HL-60 (cell line): ENCODE data around the gene CHST11.

ENCODE experiments used
- GABPA ChIP-seq: IDR thresholded peaks from 2 replicates; pipeline ENCODE4 v1.6.1; 2012; ENCODE audit warnings: low read depth
- POLR2AphosphoS5 ChIP-seq: IDR thresholded peaks from 2 replicates; pipeline ENCODE4 v1.6.1; 2012; ENCODE audit warnings: low read depth
- SPI1 ChIP-seq: IDR thresholded peaks from 2 replicates; pipeline ENCODE4 v1.6.1; 2012; ENCODE audit warnings: low read depth, mild to moderate bottlenecking, borderline replicate concordance
- TF ChIP-seq, protein P1 (sequence below): IDR thresholded peaks from one replicate; pipeline ENCODE4 v1.5.1; 2011; ENCODE audit warnings: low read length, control low read depth, inconsistent platforms; ENCODE audit not compliant: insufficient read depth
- TF ChIP-seq, protein P2 (sequence below): IDR thresholded peaks from 2 replicates; pipeline ENCODE4 v1.6.1; 2012; ENCODE audit warnings: low read depth; ENCODE audit not compliant: insufficient replicate concordance

DNA sequence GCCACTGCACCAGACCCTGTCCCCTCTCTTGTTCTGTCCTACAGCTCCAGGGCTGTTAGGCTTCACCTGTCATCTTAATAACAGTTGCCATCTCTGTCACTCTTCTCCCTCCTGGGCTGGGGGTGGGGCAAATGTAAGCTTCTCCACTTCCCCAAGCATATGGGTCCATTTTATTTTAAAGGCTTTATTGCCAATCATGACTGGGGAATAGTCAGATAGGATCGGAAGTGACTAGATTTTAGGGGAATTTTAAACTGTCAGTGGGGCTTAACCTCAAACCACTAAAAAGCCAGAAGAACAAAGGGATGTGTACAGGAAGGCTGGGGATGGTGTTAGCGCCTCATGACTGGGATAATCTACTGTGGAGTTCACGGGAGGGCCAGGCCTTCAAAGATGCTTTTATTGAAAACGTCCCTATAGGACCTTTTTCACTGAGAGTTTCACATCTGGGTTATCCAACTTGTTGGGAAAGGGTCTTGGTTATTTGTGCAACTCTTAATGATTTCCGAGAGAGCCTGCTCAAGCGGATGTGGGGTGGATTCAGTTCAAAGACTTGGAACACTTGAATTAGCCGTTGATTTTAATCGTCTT is 41.6 kb downstream of the CHST11 start:
- TF ChIP-seq, protein P1, sequence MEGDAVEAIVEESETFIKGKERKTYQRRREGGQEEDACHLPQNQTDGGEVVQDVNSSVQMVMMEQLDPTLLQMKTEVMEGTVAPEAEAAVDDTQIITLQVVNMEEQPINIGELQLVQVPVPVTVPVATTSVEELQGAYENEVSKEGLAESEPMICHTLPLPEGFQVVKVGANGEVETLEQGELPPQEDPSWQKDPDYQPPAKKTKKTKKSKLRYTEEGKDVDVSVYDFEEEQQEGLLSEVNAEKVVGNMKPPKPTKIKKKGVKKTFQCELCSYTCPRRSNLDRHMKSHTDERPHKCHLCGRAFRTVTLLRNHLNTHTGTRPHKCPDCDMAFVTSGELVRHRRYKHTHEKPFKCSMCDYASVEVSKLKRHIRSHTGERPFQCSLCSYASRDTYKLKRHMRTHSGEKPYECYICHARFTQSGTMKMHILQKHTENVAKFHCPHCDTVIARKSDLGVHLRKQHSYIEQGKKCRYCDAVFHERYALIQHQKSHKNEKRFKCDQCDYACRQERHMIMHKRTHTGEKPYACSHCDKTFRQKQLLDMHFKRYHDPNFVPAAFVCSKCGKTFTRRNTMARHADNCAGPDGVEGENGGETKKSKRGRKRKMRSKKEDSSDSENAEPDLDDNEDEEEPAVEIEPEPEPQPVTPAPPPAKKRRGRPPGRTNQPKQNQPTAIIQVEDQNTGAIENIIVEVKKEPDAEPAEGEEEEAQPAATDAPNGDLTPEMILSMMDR: no peak
- TF ChIP-seq, protein P2, sequence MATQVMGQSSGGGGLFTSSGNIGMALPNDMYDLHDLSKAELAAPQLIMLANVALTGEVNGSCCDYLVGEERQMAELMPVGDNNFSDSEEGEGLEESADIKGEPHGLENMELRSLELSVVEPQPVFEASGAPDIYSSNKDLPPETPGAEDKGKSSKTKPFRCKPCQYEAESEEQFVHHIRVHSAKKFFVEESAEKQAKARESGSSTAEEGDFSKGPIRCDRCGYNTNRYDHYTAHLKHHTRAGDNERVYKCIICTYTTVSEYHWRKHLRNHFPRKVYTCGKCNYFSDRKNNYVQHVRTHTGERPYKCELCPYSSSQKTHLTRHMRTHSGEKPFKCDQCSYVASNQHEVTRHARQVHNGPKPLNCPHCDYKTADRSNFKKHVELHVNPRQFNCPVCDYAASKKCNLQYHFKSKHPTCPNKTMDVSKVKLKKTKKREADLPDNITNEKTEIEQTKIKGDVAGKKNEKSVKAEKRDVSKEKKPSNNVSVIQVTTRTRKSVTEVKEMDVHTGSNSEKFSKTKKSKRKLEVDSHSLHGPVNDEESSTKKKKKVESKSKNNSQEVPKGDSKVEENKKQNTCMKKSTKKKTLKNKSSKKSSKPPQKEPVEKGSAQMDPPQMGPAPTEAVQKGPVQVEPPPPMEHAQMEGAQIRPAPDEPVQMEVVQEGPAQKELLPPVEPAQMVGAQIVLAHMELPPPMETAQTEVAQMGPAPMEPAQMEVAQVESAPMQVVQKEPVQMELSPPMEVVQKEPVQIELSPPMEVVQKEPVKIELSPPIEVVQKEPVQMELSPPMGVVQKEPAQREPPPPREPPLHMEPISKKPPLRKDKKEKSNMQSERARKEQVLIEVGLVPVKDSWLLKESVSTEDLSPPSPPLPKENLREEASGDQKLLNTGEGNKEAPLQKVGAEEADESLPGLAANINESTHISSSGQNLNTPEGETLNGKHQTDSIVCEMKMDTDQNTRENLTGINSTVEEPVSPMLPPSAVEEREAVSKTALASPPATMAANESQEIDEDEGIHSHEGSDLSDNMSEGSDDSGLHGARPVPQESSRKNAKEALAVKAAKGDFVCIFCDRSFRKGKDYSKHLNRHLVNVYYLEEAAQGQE: no peak
- TF ChIP-seq POLR2AphosphoS5 (no peak), GABPA (no peak), SPI1 (no peak)
